K562 (cell line): ENCODE results near the gene GCN1. TPM values are rescaled to one million over a fixed set of nuclear protein-coding genes. Genes with fewer than 3 reads are reported as not detected.

Experiments used
- CREM ChIP-seq: IDR thresholded peaks from 2 replicates; pipeline ENCODE4 v1.6.1; 2014; ENCODE audit warnings: antibody characterized with exemption, low read depth
- GTF2B ChIP-seq: IDR thresholded peaks from 2 replicates; pipeline ENCODE4 v1.6.1; 2011; ENCODE audit not compliant: insufficient read length; ENCODE audit errors: extremely low read depth
- MAX ChIP-seq: sonication (generic); formaldehyde crosslinking; IDR thresholded peaks from 2 replicates; pipeline ENCODE4 v1.9.0; 2022; ENCODE audit warnings: mild to moderate bottlenecking, missing genetic modification reagents
- NR4A1 ChIP-seq, 2 experiments: fragments of 250-450 bp in 1 of 2; fragments of 450-650 bp in 1 of 2; sonication (Bioruptor Pico) in 1 of 2; IDR thresholded peaks; 2 replicates each; pipeline versions ENCODE4 v1.4.0 to v1.6.1; 2016 to 2020; ENCODE audit warnings: mild to moderate bottlenecking in 2 of 2, missing compliant biosample characterization in 1 of 2, missing genetic modification characterization in 1 of 2, moderate library complexity in 1 of 2
- PML ChIP-seq: IDR thresholded peaks from 2 replicates; pipeline ENCODE4 v1.6.1; 2012; ENCODE audit warnings: low read length, inconsistent platforms
- POLR2A ChIP-seq: fragments of 450-650 bp; conservative IDR thresholded peaks from 2 replicates; pipeline ENCODE4 v1.6.1; 2016
- RFX5 ChIP-seq: IDR thresholded peaks from 2 replicates; pipeline ENCODE4 v1.6.1; 2011; ENCODE audit warnings: low read depth, mild to moderate bottlenecking, improper control_type of control experiment, low read length
- TAF7 ChIP-seq: fragments of 450-650 bp; IDR thresholded peaks from 2 replicates; pipeline ENCODE4 v1.6.1; 2016; ENCODE audit warnings: missing genetic modification characterization, missing compliant biosample characterization
- ZBTB40 ChIP-seq, 2 experiments: fragments of 450-650 bp in 1 of 2; sonication (generic) in 1 of 2; formaldehyde crosslinking in 1 of 2; IDR thresholded peaks; 2 replicates each; pipeline versions ENCODE4 v1.7.1 to v1.9.0; 2016 to 2022; ENCODE audit warnings: inconsistent platforms in 1 of 2, mild to moderate bottlenecking in 1 of 2, missing genetic modification reagents in 1 of 2
- ZNF398 ChIP-seq: fragments of 250-450 bp; sonication (Bioruptor Pico); IDR thresholded peaks from 2 replicates; pipeline ENCODE4 v1.8.0; 2021; ENCODE audit warnings: moderate library complexity, mild to moderate bottlenecking, inconsistent platforms
- ZNF644 ChIP-seq: fragments of 200-800 bp; sonication (Bioruptor generic); IDR thresholded peaks from 2 replicates; pipeline ENCODE4 v1.6.1; 2016; ENCODE audit warnings: low read depth, missing genetic modification characterization, missing compliant biosample characterization
- polyA plus RNA-seq, 8 experiments: library from polyadenylated mRNA; depleted of rRNA in 4 of 8; stranded (reverse) in 5 of 8; unstranded in 3 of 8; fragments of >200 nt; fragmentation: Nextera tagmentation in 2 of 8; fragmentation: Illumina TruSeq in 1 of 8; extraction: Ambion mirVana in 2 of 8; extraction: Trizol in 1 of 8; gene quantifications; 2 replicates each; pipeline versions ENCODE4 v1.2.1 to v1.2.3, GENCODE V29; 2011 to 2014; ENCODE audit warnings: inconsistent platforms in 1 of 8, missing spikeins in 1 of 8
- total RNA-seq, 7 experiments: library from RNA; depleted of rRNA in 6 of 7; stranded (reverse); fragments of >200 nt in 6 of 7; fragmentation: Illumina TruSeq in 2 of 7; extraction: Trizol in 2 of 7; gene quantifications; 2 replicates each; pipeline versions ENCODE4 v1.2.1 to v1.2.3, GENCODE V29; 2011 to 2021; ENCODE audit warnings: low replicate concordance in 1 of 7
- TF ChIP-seq, protein P1 (sequence below): sonication (generic); formaldehyde crosslinking; IDR thresholded peaks from 2 replicates; pipeline ENCODE4 v1.8.1; 2023; ENCODE audit warnings: mild to moderate bottlenecking, missing genetic modification reagents

GCN1 gene
- total and polyA plus RNA-seq, 9 of the 15 experiments (the other 6 are each of a cell fraction or from before 2014, with no cell fraction given) = 11.9 to 190 (median 51.7) TPM

DNA sequence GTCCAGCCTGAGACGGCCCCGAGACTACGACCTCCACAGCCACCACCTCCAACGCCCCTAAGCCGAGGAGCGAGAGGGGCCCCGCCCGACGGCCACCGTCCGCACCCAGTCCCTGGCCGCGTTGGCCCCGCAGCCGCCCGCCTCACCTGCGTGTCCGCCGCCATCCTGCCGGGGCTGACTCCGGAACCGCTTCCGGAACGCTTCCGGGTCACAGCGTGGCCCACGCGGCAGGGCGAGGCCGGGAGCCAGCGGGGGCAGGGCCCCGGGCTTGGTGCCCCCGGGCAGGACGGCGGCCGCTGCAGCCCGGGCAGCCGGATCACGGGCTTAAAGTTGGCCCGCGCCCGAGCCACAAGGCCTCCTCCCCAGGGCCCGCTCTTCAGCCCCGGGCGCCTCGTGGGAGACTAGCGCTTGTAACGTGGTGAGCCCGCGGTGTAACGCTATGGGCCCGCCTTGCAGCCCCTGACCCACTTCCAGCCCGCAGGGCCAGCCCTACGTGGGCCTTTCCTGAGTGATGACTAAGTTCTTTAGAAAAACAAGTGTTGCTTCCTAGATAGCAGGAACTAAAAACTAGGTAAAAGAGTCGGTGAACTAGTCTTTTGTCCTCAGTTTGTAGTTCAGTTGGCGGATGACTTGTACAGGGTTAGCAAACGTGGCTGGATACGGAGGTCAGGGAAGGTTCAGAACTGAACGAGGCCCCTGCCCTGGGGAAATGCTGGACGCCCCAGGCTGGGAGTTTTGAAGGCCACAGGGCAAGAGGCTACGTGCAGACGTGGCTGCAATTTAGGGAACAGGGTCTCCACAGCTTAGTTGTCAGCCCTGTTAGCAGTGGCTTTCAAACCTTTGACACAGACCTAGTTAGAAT, at the start of gene GCN1 (continued):
- TF ChIP-seq, protein P1, sequence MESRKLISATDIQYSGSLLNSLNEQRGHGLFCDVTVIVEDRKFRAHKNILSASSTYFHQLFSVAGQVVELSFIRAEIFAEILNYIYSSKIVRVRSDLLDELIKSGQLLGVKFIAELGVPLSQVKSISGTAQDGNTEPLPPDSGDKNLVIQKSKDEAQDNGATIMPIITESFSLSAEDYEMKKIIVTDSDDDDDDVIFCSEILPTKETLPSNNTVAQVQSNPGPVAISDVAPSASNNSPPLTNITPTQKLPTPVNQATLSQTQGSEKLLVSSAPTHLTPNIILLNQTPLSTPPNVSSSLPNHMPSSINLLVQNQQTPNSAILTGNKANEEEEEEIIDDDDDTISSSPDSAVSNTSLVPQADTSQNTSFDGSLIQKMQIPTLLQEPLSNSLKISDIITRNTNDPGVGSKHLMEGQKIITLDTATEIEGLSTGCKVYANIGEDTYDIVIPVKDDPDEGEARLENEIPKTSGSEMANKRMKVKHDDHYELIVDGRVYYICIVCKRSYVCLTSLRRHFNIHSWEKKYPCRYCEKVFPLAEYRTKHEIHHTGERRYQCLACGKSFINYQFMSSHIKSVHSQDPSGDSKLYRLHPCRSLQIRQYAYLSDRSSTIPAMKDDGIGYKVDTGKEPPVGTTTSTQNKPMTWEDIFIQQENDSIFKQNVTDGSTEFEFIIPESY (CRISPR knock-in tag) = peak; percentile 55
- TF ChIP-seq ZNF644 (tag) (no peak; the same call in 1 of the 2 replicates), ZBTB40 (IDR thresholded peaks at IDR 0.05) (peak; percentile 97), ZBTB40 (CRISPR knock-in tag; IDR thresholded peaks at IDR 0.05) (no peak), ZNF398 (CRISPR knock-in tag) (no peak), GTF2B (no peak), RFX5 (no peak), CREM (peak; percentile 58), MAX (CRISPR knock-in tag) (peak; percentile 96), TAF7 (tag) (peak; percentile 50), NR4A1 (CRISPR knock-in tag; IDR thresholded peaks at IDR 0.05) (no peak), NR4A1 (tag; IDR thresholded peaks at IDR 0.05) (peak; percentile 71; the same call in 1 of the 2 replicates), PML (peak; percentile 58), POLR2A (peak; percentile 77)
